Measurements from ENCODE around the gene PMM2. TPM values are rescaled to one million over a fixed set of nuclear protein-coding genes. Genes with fewer than 3 reads are reported as not detected.

The PMM2 gene
- total RNA-seq, 1 experiment from 2014 or later: 53.3 TPM

DNA sequence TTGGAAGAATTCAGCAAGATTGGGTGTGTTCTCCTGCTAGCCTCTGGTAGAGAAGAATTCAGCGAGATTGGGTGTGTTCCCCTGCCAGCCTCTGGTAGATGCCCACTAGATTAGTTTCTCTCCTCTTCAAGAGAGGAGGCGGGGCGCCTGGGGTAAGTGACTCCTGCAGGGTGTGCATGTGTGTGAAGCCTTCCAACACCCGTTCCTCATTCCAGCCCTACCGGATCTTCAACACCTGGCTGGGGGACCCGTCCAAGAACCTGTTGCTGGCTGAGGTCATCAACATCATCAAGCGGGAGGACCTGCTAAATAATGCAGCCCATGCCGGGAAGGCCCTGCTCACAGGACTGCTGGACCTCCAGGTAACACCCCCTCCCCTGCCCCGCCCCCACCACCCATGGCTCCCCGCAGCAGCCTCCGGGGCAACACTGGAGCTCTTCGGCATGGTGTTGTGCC, 21.5 kb upstream of the PMM2 start:
- Histone ChIP-seq H3K36me3 (ENCODE audit: control insufficient read depth in 1 of 2, insufficient read depth in 2 of 2, low read length in 2 of 2) (no peaks in the 10 kb centered on the region), H3K27ac (ENCODE audit: low read depth, low read length) (no peak overlapping the region), H3K4me1 (ENCODE audit: control insufficient read depth in 1 of 2, insufficient read depth in 2 of 2, low read length in 2 of 2) (no peaks in the 10 kb centered on the region), H3K4me3 (replicated peaks in 1 of 2; ENCODE audit: low read depth in 1 of 2, low read length in 2 of 2) (no peak overlapping the region), H3K79me2 (ENCODE audit: insufficient read depth, low read length) (no peaks in the 10 kb centered on the region), H3K9me3 (ENCODE audit: control insufficient read depth in 1 of 2, insufficient read depth in 1 of 2, low read depth in 1 of 2, low read length in 2 of 2) (no peaks in the 10 kb centered on the region), H3K9me2 (ENCODE audit: insufficient read depth) (no peaks in the 10 kb centered on the region), H2AFZ (ENCODE audit: low read depth, low read length, poor library complexity, severe bottlenecking) (no peak overlapping the region), H3K27me3 (ENCODE audit: insufficient read depth, low read length) (no peaks in the 10 kb centered on the region), H3K4me2 (ENCODE audit: low read length) (no peak overlapping the region), H3K9ac (ENCODE audit: low read length) (no peak overlapping the region), H4K20me1 (ENCODE audit: insufficient read depth) (no peaks in the 10 kb centered on the region)
- BruUV-seq (replicated peaks): no TSS peak
- POLR2A ChIA-PET: no interaction called here
- CTCF ChIA-PET: no interaction called here
- ATAC-seq (peak; percentile 40), DNase-seq (ENCODE audit: low read depth, low spot score) (no peak)
- TF ChIP-seq SRF (IDR thresholded peaks at IDR 0.05; ENCODE audit: low read depth) (no peak), CEBPB (IDR thresholded peaks at IDR 0.05; ENCODE audit: low read depth) (no peak), EZH2phosphoT487 (IDR thresholded peaks at IDR 0.05; ENCODE audit: borderline replicate concordance) (no peak), POLR2AphosphoS5 (IDR thresholded peaks at IDR 0.05; ENCODE audit: low read depth, low read length) (no peak), TCF7L2 (IDR thresholded peaks at IDR 0.05; ENCODE audit: borderline replicate concordance, extremely low read depth, insufficient read depth, insufficient read length) (no peak), FOSL1 (IDR thresholded peaks at IDR 0.05; ENCODE audit: low read depth) (no peak), SIN3A (IDR thresholded peaks at IDR 0.05; ENCODE audit: low read depth) (no peak), POLR2A (IDR thresholded peaks at IDR 0.05; ENCODE audit: borderline replicate concordance, extremely low read depth, insufficient read depth, insufficient read length) (no peak), JUND (IDR thresholded peaks at IDR 0.05) (no peak), EZH2 (IDR thresholded peaks at IDR 0.05) (no peak), ZFX (IDR thresholded peaks at IDR 0.05) (no peak), YY1 (IDR thresholded peaks at IDR 0.05; ENCODE audit: extremely low read depth, insufficient replicate concordance, low read depth, low read length) (no peak), EGR1 (IDR thresholded peaks at IDR 0.05; ENCODE audit: low read depth) (no peak), RAD21 (IDR thresholded peaks at IDR 0.05; ENCODE audit: low read depth) (no peak)
- TF ChIP-seq, protein P1, sequence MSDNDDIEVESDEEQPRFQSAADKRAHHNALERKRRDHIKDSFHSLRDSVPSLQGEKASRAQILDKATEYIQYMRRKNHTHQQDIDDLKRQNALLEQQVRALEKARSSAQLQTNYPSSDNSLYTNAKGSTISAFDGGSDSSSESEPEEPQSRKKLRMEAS (IDR thresholded peaks at IDR 0.05): no peak
- TF ChIP-seq, protein P2, sequence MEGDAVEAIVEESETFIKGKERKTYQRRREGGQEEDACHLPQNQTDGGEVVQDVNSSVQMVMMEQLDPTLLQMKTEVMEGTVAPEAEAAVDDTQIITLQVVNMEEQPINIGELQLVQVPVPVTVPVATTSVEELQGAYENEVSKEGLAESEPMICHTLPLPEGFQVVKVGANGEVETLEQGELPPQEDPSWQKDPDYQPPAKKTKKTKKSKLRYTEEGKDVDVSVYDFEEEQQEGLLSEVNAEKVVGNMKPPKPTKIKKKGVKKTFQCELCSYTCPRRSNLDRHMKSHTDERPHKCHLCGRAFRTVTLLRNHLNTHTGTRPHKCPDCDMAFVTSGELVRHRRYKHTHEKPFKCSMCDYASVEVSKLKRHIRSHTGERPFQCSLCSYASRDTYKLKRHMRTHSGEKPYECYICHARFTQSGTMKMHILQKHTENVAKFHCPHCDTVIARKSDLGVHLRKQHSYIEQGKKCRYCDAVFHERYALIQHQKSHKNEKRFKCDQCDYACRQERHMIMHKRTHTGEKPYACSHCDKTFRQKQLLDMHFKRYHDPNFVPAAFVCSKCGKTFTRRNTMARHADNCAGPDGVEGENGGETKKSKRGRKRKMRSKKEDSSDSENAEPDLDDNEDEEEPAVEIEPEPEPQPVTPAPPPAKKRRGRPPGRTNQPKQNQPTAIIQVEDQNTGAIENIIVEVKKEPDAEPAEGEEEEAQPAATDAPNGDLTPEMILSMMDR (IDR thresholded peaks at IDR 0.05 in 2 of 3, conservative IDR thresholded peaks at IDR 0.05 in 1 of 3; ENCODE audit: borderline replicate concordance in 1 of 3, insufficient read depth in 1 of 3, low read depth in 2 of 3, low read length in 2 of 3): no peak
- TF ChIP-seq, protein P3, sequence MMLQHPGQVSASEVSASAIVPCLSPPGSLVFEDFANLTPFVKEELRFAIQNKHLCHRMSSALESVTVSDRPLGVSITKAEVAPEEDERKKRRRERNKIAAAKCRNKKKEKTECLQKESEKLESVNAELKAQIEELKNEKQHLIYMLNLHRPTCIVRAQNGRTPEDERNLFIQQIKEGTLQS (IDR thresholded peaks at IDR 0.05): no peak
- TF ChIP-seq, protein P4, sequence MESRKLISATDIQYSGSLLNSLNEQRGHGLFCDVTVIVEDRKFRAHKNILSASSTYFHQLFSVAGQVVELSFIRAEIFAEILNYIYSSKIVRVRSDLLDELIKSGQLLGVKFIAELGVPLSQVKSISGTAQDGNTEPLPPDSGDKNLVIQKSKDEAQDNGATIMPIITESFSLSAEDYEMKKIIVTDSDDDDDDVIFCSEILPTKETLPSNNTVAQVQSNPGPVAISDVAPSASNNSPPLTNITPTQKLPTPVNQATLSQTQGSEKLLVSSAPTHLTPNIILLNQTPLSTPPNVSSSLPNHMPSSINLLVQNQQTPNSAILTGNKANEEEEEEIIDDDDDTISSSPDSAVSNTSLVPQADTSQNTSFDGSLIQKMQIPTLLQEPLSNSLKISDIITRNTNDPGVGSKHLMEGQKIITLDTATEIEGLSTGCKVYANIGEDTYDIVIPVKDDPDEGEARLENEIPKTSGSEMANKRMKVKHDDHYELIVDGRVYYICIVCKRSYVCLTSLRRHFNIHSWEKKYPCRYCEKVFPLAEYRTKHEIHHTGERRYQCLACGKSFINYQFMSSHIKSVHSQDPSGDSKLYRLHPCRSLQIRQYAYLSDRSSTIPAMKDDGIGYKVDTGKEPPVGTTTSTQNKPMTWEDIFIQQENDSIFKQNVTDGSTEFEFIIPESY (IDR thresholded peaks at IDR 0.05; ENCODE audit: extremely low read depth, insufficient replicate concordance, low read length): no peak
- RAD21 ChIA-PET (ENCODE audit: low non-redundant PET in 1 of 2, low total read pairs in 2 of 2, uncharacterized antibody in 2 of 2, unreplicated experiment in 2 of 2): no interaction called here
- intact Hi-C loops (cut with micrococcal nuclease): no loop called here

Measured in HCT116 (cell line).